Measurements from ENCODE around the gene GOLT1B.
A peak's percentile ranks its signal among the peaks of the same experiment; 100 is the strongest.

The GOLT1B gene

GRCh38 chr12:21526053-21526452 is 24.5 kb downstream of the GOLT1B start, which contains the start of gene SPX:
TSS of gene SPX (plus strand) at chr12:21526296. CDS start at chr12:21526473, 177 bp downstream.
- DNase-seq, result peak; percentile 11

- DNase-seq, result peak; percentile 57
These were observed 25.2 kb downstream of the GOLT1B start for GRCh38 chr12:21526721-21527345.

- DNase-seq, result peak; percentile 93
These were observed 26.0 kb downstream of the GOLT1B start for GRCh38 chr12:21527451-21528180.

GRCh38 chr12:21528953-21529352 is 27.4 kb downstream of the GOLT1B start:
- DNase-seq, result no peak

GRCh38 chr12:21529456-21529855 is 27.9 kb downstream of the GOLT1B start:
- no peak for DNase-seq

- no peak for DNase-seq
These were observed 36.6 kb downstream of the GOLT1B start for GRCh38 chr12:21538061-21538653.

- DNase-seq, result peak; percentile 71
These were observed 38.2 kb downstream of the GOLT1B start for GRCh38 chr12:21539797-21540196.

GRCh38 chr12:21541773-21542172 is 40.2 kb downstream of the GOLT1B start:
- DNase-seq, result peak; percentile 97

GRCh38 chr12:21542403-21542802 is 40.8 kb downstream of the GOLT1B start:
- DNase-seq, result peak; percentile 29

- no peak for DNase-seq
These were observed 41.6 kb downstream of the GOLT1B start for GRCh38 chr12:21543151-21543550.

GRCh38 chr12:21545557-21545956 is 44.0 kb downstream of the GOLT1B start:
- no peak for DNase-seq

- no peak for DNase-seq
These were observed 45.1 kb downstream of the GOLT1B start for GRCh38 chr12:21546716-21547115.

- no peak for DNase-seq
These were observed 45.8 kb downstream of the GOLT1B start for GRCh38 chr12:21547437-21547836.

GRCh38 chr12:21551841-21552465 is 50.4 kb downstream of the GOLT1B start:
- no peak for DNase-seq

- no peak for DNase-seq
These were observed 51.2 kb downstream of the GOLT1B start for GRCh38 chr12:21552635-21553328.

- DNase-seq, result no peak
These were observed 51.7 kb downstream of the GOLT1B start for GRCh38 chr12:21553329-21553675.

- DNase-seq, result no peak
These were observed 56.6 kb downstream of the GOLT1B start for GRCh38 chr12:21558100-21558679.

GRCh38 chr12:21559855-21560569 is 58.4 kb downstream of the GOLT1B start:
- DNase-seq, result no peak

GRCh38 chr12:21561158-21561557 is 59.6 kb downstream of the GOLT1B start:
- DNase-seq, result no peak

GRCh38 chr12:21562859-21563258 is 61.3 kb downstream of the GOLT1B start:
- no peak for DNase-seq

GRCh38 chr12:21566223-21566906 is 64.8 kb downstream of the GOLT1B start:
- DNase-seq, result no peak

Measured in NCI-H146 (cell line).